Activated CD4-positive, alpha-beta T cell treated with anti-CD3 and anti-CD28 coated beads, Interleukin-2, amount 10 ng/mL, durations not matched to agents 24 days and 14 days (primary cell): Measurements from ENCODE around the gene ADAMTS2. TPM values are rescaled to one million over a fixed set of nuclear protein-coding genes. Genes with fewer than 3 reads are reported as not detected.

Experiments
- total RNA-seq: library from RNA; stranded (reverse); gene quantifications from 2 replicates; pipeline ENCODE4 v1.2.3, GENCODE V29; 2022

The ADAMTS2 gene
- total RNA-seq, 1 donor from 2014 or later: not detected

Other genes starting within 250 kb of the ADAMTS2 start
- gene RUFY1, start 205.1 kb upstream of the ADAMTS2 start, total RNA-seq: 38.8 and 40.6 TPM in 2 replicates